ENCODE data around the gene KRT28. TPM values are rescaled to one million over a fixed set of nuclear protein-coding genes. Genes with fewer than 3 reads are reported as not detected.
A peak's percentile ranks its signal among the peaks of the same experiment; 100 is the strongest.

Gene KRT28
- total and polyA plus RNA-seq, 10 donors: not detected

DNA sequence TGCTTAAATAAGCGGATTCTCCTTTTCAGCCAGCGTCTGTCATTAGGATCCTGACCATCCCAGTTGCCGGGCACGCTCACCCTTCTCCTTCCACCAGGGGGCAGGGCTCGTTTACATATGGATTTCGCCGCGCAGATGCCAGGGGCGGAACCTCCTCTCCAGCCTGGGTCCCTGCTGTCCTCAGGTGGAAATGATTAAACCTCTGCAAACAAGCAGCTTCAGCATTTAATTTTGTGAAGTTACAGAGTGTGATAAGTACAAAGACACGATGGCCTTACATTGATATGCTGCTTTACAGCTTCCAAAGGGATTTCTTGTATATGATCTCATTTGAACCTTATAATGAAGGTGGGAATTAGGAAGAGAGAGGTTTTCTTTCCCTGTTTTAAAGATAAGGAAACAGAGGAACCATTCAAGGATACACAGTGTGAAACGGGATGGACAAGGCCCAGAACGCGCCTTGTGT, 3.9 kb upstream of the KRT28 start:
- Histone ChIP-seq H3K9me3 (no peaks in the 10 kb centered on the region), H3K36me3 (no peaks in the 10 kb centered on the region), H3K27ac (no peak overlapping the region), H3K27me3 (replicated peaks in 1 of 7) (peaks cover 0 to 79% (median 18%) of the 10 kb centered on the region in 7 donors), H3K4me1 (peaks cover 0 to 7% (median 0%) of the 10 kb centered on the region in 6 donors), H3K4me3 (no peak overlapping the region)
- peak; percentile 90 for DNase-seq
- TF ChIP-seq POLR2AphosphoS5 (IDR thresholded peaks at IDR 0.05): no peak
- TF ChIP-seq, protein P1, sequence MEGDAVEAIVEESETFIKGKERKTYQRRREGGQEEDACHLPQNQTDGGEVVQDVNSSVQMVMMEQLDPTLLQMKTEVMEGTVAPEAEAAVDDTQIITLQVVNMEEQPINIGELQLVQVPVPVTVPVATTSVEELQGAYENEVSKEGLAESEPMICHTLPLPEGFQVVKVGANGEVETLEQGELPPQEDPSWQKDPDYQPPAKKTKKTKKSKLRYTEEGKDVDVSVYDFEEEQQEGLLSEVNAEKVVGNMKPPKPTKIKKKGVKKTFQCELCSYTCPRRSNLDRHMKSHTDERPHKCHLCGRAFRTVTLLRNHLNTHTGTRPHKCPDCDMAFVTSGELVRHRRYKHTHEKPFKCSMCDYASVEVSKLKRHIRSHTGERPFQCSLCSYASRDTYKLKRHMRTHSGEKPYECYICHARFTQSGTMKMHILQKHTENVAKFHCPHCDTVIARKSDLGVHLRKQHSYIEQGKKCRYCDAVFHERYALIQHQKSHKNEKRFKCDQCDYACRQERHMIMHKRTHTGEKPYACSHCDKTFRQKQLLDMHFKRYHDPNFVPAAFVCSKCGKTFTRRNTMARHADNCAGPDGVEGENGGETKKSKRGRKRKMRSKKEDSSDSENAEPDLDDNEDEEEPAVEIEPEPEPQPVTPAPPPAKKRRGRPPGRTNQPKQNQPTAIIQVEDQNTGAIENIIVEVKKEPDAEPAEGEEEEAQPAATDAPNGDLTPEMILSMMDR (IDR thresholded peaks at IDR 0.05 in 8 of 11, conservative IDR thresholded peaks at IDR 0.05 in 3 of 11): peak; percentile 71 to 93 (median 82)
- TF ChIP-seq POLR2A (IDR thresholded peaks at IDR 0.05): no peak
- WGBS, 5 donors: 12 to 15% (median 14%) methylated on average over 13 of the region's 13 CpGs
- intact Hi-C loops (cut with DNase I; ENCODE audit: low total_unique reads): loop anchor here (5.0 to 10.0 kb wide), 2 partner anchors 521 to 844 kb away; no protein-coding TSS in a partner anchor

DNA sequence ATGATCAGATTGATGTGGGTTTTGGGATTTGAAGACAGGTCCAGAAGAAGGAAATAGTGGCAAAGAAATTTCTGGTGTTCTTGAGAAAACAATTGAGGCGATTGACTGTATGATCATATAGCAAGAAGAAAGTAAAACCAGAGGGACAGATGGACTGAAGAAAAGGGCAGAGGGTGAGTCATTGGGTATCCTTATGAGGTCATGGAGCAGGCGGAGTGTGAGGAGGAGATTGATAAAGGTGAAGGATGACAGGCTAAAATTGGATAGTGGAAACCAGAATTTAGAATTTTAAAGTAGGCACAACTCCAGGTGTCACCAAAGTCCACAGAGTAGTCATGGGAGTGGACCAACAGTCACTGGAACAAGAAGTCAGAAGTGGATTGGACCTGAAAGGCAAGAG, 1.4 kb upstream of the KRT28 start:
- H3K27me3 ChIP-seq (replicated peaks in 1 of 7): peaks cover 0 to 77% (median 16%) of the 10 kb centered on the region in 7 donors
- intact Hi-C loops (cut with DNase I; ENCODE audit: low total_unique reads): loop anchor here (5.0 to 10.0 kb wide), 2 partner anchors 524 to 846 kb away; no protein-coding TSS in a partner anchor
- TF ChIP-seq POLR2AphosphoS5 (IDR thresholded peaks at IDR 0.05): no peak
- TF ChIP-seq, protein P1 (IDR thresholded peaks at IDR 0.05 in 8 of 11, conservative IDR thresholded peaks at IDR 0.05 in 3 of 11): no peak
- TF ChIP-seq POLR2A (IDR thresholded peaks at IDR 0.05): no peak
- 73 to 93% (median 82%) methylated on average over 2 of the region's 2 CpGs for WGBS, 5 donors
- H3K4me3 ChIP-seq: no peak overlapping the region
- H3K27ac ChIP-seq: no peak overlapping the region
- peaks cover 0 to 7% (median 0%) of the 10 kb centered on the region in 6 donors for H3K4me1 ChIP-seq
- H3K36me3 ChIP-seq: no peaks in the 10 kb centered on the region
- H3K9me3 ChIP-seq: no peaks in the 10 kb centered on the region
- no peak for DNase-seq

DNA sequence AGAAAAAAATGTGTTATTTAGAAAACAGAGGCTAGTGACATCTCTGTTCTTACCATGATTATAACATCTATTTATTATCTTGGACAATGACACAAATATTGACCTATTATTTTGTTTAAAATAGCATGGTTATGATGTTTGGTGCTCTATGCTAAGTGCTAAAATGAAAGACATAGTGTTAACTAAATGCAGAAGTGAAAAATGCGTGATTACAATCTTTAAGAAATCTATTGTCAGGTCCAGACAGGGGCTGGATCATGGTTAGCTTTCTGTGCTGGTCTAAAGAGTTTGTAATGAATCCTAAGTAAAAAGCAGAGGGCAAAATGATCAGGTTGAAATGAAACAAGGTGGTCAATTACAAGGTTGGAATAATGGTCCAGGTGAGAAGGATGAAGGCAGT, 622 bp upstream of the KRT28 start:
- H3K27me3 ChIP-seq (replicated peaks in 1 of 7): peaks cover 0 to 78% (median 16%) of the 10 kb centered on the region in 7 donors
- 49 to 68% (median 58%) methylated on average over 1 of the region's 1 CpG for WGBS, 5 donors

DNA sequence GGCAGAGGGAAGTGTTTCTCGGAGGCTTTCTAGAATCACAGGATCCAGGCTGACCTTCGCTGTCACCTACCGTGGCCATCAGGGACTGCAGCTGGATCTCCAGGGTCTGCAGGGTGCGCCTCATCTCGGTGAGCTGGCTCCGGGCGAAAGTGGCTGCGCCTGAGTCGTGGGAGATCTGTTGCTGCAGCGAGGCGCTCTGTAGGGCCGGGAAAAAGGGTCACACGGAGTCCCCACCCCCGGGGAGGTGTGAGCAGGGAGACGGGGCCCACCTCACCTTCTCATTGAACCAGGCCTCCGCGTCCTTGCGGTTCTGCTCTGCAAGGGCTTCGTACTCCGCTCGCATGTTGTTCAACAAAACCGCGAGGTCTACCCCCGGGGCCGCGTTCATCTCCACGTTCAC, 2.9 kb downstream of the KRT28 start:
- intact Hi-C loops (cut with DNase I; ENCODE audit: low total_unique reads): no loop called here
- 75 to 81% (median 77%) methylated on average over 23 to 27 of the region's 27 CpGs for WGBS, 5 donors
- no peak for TF ChIP-seq POLR2A (IDR thresholded peaks at IDR 0.05)
- TF ChIP-seq POLR2AphosphoS5 (IDR thresholded peaks at IDR 0.05): no peak
- TF ChIP-seq, protein P1 (IDR thresholded peaks at IDR 0.05 in 8 of 11, conservative IDR thresholded peaks at IDR 0.05 in 3 of 11): no peak
- peaks cover 0 to 69% (median 12%) of the 10 kb centered on the region in 7 donors for H3K27me3 ChIP-seq (replicated peaks in 1 of 7)
- no peaks in the 10 kb centered on the region for H3K4me1 ChIP-seq
- no peak overlapping the region for H3K27ac ChIP-seq
- no peaks in the 10 kb centered on the region for H3K36me3 ChIP-seq
- no peak overlapping the region for H3K4me3 ChIP-seq
- DNase-seq: no peak
- no peaks in the 10 kb centered on the region for H3K9me3 ChIP-seq

More for the DNA sequence above, 622 bp upstream of the KRT28 start:
- Histone ChIP-seq H3K36me3 (no peaks in the 10 kb centered on the region), H3K27ac (no peak overlapping the region), H3K4me1 (peaks cover 0 to 7% (median 0%) of the 10 kb centered on the region in 6 donors), H3K9me3 (no peaks in the 10 kb centered on the region), H3K4me3 (no peak overlapping the region)
- no peak for DNase-seq
- TF ChIP-seq, protein P1 (IDR thresholded peaks at IDR 0.05 in 8 of 11, conservative IDR thresholded peaks at IDR 0.05 in 3 of 11): no peak
- TF ChIP-seq POLR2A (IDR thresholded peaks at IDR 0.05): no peak
- TF ChIP-seq POLR2AphosphoS5 (IDR thresholded peaks at IDR 0.05): no peak
- intact Hi-C loops (cut with DNase I; ENCODE audit: low total_unique reads): loop anchor here (5.0 to 10.0 kb wide), 2 partner anchors 524 to 847 kb away; no protein-coding TSS in a partner anchor
